Activated naive CD8-positive, alpha-beta T cell treated with anti-CD3 and anti-CD28 coated beads, Interleukin-2, amount 50 U/mL, for 24 hours (primary cell): ENCODE results near the gene HCN2.
A peak's percentile ranks its signal among the peaks of the same experiment; 100 is the strongest.
"Not testable (repeated sequence)": the region's sequence is repeated elsewhere in the genome, so short reads cannot be mapped to it uniquely, and the experiment has no call there.

ENCODE experiments used
- ATAC-seq: fragments of 150-1000 bp; cut with Tn5 transposase; one replicate; pipeline ENCODE4 v1.10.0; 2021
- DNase-seq: peaks from one replicate; pipeline ENCODE4 v3.0.0; 2021
- H3K27ac Mint-ChIP-seq: one replicate; pipeline ENCODE4 v1.8.0; 2021; ENCODE audit warnings: mild to moderate bottlenecking, mixed read lengths
- H3K27me3 Mint-ChIP-seq: one replicate; pipeline ENCODE4 v1.8.0; 2021; ENCODE audit warnings: mixed read lengths
- H3K36me3 Mint-ChIP-seq: one replicate; pipeline ENCODE4 v1.8.0; 2021; ENCODE audit warnings: low read depth, mixed read lengths
- H3K4me1 Mint-ChIP-seq: one replicate; pipeline ENCODE4 v1.8.0; 2021; ENCODE audit warnings: mixed read lengths
- H3K4me3 Mint-ChIP-seq: one replicate; pipeline ENCODE4 v1.8.0; 2021; ENCODE audit warnings: mild to moderate bottlenecking, moderate library complexity, mixed read lengths
- H3K9me3 Mint-ChIP-seq: one replicate; pipeline ENCODE4 v1.8.0; 2021; ENCODE audit warnings: mixed read lengths

HCN2 gene

GRCh38 chr19:613732-614567 is 24.3 kb downstream of the HCN2 start:
- Mint-ChIP-seq H3K4me1 (peaks cover 32% of the 10 kb centered on the region), H3K4me3 (no peak overlapping the region), H3K9me3 (no peaks in the 10 kb centered on the region), H3K36me3 (peaks cover 6% of the 10 kb centered on the region), H3K27ac (no peak overlapping the region), H3K27me3 (no peaks in the 10 kb centered on the region)
- DNase-seq (no peak), ATAC-seq (no peak)

DNA sequence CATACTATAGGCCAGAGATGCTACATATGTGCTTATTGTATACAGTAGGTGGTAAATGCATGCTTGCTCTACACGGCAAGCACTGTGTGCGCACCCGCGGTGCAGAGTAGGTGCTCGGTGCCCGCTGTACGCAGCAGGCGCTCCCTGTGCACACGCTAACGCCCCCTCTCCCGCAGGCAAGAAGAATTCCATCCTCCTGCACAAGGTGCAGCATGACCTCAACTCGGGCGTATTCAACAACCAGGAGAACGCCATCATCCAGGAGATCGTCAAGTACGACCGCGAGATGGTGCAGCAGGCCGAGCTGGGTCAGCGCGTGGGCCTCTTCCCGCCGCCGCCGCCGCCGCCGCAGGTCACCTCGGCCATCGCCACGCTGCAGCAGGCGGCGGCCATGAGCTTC is 25.9 kb downstream of the HCN2 start:
- DNase-seq (no peak), ATAC-seq (no peak)
- H3K9me3 Mint-ChIP-seq: no peaks in the 10 kb centered on the region
- H3K27me3 Mint-ChIP-seq: no peaks in the 10 kb centered on the region
- H3K36me3 Mint-ChIP-seq: peaks cover 9% of the 10 kb centered on the region
- peak overlapping the region; percentile 33 for H3K4me3 Mint-ChIP-seq
- no peak overlapping the region for H3K27ac Mint-ChIP-seq
- peaks cover 26% of the 10 kb centered on the region for H3K4me1 Mint-ChIP-seq

DNA sequence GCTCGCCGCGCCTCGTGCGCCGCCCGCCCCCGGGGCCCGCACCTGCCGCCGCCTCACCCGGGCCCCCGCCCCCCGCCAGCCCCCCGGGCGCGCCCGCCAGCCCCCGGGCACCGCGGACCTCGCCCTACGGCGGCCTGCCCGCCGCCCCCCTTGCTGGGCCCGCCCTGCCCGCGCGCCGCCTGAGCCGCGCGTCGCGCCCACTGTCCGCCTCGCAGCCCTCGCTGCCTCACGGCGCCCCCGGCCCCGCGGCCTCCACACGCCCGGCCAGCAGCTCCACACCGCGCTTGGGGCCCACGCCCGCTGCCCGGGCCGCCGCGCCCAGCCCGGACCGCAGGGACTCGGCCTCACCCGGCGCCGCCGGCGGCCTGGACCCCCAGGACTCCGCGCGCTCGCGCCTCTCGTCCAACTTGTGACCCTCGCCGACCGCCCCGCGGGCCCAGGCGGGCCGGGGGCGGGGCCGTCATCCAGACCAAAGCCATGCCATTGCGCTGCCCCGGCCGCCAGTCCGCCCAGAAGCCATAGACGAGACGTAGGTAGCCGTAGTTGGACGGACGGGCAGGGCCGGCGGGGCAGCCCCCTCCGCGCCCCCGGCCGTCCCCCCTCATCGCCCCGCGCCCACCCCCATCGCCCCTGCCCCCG is 26.5 kb downstream of the HCN2 start:
- ATAC-seq (no peak), DNase-seq (no peak)
- H3K4me1 Mint-ChIP-seq: peaks cover 21% of the 10 kb centered on the region
- no peak overlapping the region for H3K4me3 Mint-ChIP-seq
- no peaks in the 10 kb centered on the region for H3K9me3 Mint-ChIP-seq
- H3K27ac Mint-ChIP-seq: no peak overlapping the region
- H3K36me3 Mint-ChIP-seq: peaks cover 9% of the 10 kb centered on the region
- no peaks in the 10 kb centered on the region for H3K27me3 Mint-ChIP-seq

GRCh38 chr19:616747-617526 is 27.3 kb downstream of the HCN2 start:
- Mint-ChIP-seq H3K27me3 (no peaks in the 10 kb centered on the region), H3K9me3 (no peaks in the 10 kb centered on the region), H3K36me3 (peaks cover 9% of the 10 kb centered on the region), H3K4me1 (peaks cover 13% of the 10 kb centered on the region), H3K27ac (no peak overlapping the region), H3K4me3 (no peak overlapping the region)
- DNase-seq (no peak), ATAC-seq (no peak)

- H3K4me1 Mint-ChIP-seq: peaks cover 8% of the 10 kb centered on the region
- no peak for ATAC-seq
- H3K27me3 Mint-ChIP-seq: no peaks in the 10 kb centered on the region
- peaks cover 9% of the 10 kb centered on the region for H3K36me3 Mint-ChIP-seq
- H3K4me3 Mint-ChIP-seq: no peak overlapping the region
- no peaks in the 10 kb centered on the region for H3K9me3 Mint-ChIP-seq
- no peak overlapping the region for H3K27ac Mint-ChIP-seq
- DNase-seq: no peak
These were observed 28.0 kb downstream of the HCN2 start for GRCh38 chr19:617551-618246.

DNA sequence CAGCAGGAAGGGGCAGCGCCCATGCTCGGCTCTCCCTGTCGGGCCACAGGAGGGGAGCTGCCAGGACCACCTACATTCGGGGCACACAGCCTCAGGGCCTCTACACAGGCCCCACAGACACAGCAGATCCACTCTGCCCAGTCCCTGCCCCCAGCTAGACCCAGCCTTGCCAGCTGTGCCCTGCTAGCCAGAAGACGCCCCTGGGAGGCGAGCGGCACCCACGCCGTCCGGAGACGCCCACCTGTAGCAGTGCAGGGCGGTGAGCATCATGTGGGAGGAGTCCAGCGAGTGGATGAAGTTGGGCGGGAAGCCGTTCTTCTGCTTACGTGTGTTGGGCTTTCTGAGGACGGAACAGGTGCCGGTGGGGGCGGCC is 28.6 kb downstream of the HCN2 start:
- Mint-ChIP-seq H3K36me3 (peaks cover 9% of the 10 kb centered on the region), H3K4me3 (no peak overlapping the region), H3K27ac (no peak overlapping the region), H3K4me1 (peaks cover 3% of the 10 kb centered on the region), H3K9me3 (no peaks in the 10 kb centered on the region), H3K27me3 (no peaks in the 10 kb centered on the region)
- ATAC-seq (no peak), DNase-seq (no peak)

DNA sequence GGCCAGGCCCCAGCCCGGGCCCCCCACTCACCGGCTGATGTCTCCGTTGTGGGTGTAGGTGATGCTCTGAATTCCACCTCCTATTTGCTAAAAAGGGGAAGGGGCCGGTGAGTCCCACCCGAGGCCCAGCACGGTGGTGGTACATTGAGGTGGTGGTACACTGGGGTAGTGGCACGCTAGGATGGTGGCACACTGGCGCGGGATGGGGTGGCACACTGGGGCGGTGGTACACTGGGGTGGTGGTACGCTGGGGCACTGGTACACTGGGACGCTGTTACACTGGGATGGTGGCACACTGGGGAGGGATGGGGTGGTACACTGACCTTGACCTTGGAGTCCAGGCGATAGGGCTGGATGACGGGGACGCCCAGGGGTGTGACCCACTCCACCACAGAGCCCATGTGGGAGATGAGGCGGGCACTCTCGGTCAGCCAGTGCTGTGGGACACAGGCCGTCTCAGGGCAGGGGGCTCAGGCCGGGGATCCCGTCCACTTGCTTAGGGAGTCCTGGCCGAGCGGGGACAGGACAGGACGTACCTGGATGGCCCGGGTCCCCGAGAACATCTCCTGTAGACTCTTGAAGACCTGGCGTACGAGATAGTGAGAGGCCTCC is 29.1 kb downstream of the HCN2 start:
- Mint-ChIP-seq H3K27me3 (no peaks in the 10 kb centered on the region), H3K27ac (no peak overlapping the region), H3K9me3 (no peaks in the 10 kb centered on the region), H3K36me3 (peaks cover 10% of the 10 kb centered on the region), H3K4me1 (peaks cover 3% of the 10 kb centered on the region), H3K4me3 (no peak overlapping the region)
- no peak for ATAC-seq
- DNase-seq: no peak

DNA sequence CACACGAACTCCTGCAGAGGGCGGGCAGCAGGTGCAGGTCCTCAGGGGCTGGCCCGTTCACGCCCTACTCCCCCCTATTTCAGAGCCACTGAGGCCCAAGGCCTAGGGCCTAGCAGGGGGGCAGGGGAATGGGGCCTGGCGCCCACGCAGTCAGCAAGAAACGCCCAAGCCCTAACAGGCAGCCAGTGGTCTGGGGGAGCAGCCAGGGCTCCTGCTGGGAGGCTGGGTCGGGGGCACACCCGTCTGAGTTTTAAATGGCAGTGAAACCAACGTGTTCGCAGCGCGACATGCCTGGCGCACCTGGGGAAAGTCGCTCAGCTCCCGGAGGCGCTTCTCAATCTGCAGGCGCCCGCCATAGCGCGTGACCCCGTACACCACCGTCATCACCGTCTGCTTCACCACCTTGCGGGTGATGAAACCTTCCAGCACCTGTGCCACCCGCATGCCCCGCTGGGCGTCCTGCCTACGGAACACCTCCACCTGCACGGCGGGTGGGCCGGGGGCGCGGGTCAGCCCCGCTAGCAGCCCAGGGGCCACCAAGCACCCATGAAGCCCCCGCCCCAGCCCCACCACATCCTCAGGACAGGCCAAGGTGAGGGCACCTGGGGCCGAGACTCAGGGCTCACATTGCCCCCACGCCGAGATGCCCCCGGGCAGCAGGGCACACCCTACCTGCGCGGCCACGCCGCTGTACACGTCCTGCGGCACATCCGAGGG is 29.8 kb downstream of the HCN2 start:
- no peaks in the 10 kb centered on the region for H3K27me3 Mint-ChIP-seq
- no peak overlapping the region for H3K4me3 Mint-ChIP-seq
- ATAC-seq: no peak
- H3K4me1 Mint-ChIP-seq: peaks cover 3% of the 10 kb centered on the region
- H3K9me3 Mint-ChIP-seq: no peaks in the 10 kb centered on the region
- H3K27ac Mint-ChIP-seq: no peak overlapping the region
- DNase-seq: no peak
- peaks cover 11% of the 10 kb centered on the region for H3K36me3 Mint-ChIP-seq

DNA sequence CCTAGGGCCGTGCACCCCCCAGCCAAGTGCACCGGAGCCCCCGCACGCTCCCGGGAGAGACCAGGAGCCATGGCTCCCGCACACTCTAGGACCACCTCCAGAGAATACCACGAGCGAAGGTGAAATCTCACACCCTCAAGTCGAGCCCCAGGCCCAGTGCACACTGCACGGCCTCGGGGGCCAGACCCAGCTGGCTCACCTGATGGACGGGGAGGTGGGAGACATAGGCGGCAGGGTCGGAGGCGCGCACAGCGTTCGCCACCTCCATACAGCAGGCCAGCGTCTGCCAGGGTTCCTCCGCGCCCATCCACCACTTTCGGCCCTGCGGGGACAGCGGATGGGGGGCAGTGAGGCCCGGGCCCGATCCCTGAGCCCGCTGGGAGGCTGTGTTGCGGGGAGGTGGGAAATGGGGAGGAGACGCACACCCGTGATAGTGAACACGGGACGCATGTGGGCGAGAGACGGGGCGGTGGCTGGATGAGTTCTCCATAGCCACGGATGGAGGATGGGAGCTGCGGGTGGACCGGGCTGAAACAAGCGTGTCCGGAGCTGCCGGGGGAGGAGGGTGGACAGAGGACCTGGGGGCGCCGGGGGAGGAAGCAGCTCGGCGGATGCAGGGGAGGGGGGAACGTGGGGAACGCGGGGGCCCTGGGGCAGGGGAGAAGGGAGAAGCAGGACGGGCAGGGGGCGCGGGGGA is 30.6 kb downstream of the HCN2 start:
- Mint-ChIP-seq H3K27me3 (no peaks in the 10 kb centered on the region), H3K4me3 (no peak overlapping the region), H3K27ac (no peak overlapping the region), H3K9me3 (no peaks in the 10 kb centered on the region), H3K36me3 (peaks cover 12% of the 10 kb centered on the region), H3K4me1 (peaks cover 3% of the 10 kb centered on the region)
- ATAC-seq (no peak), DNase-seq (no peak)

GRCh38 chr19:621191-621590 is 31.5 kb downstream of the HCN2 start:
- H3K27ac Mint-ChIP-seq, DNase-seq, ATAC-seq, H3K4me3 Mint-ChIP-seq, H3K27me3 Mint-ChIP-seq, H3K9me3 Mint-ChIP-seq, H3K4me1 Mint-ChIP-seq: not testable (repeated sequence)
- peaks cover 15% of the 10 kb centered on the region for H3K36me3 Mint-ChIP-seq

GRCh38 chr19:621819-622218 is 32.1 kb downstream of the HCN2 start:
- Mint-ChIP-seq H3K27me3 (no peaks in the 10 kb centered on the region), H3K9me3 (no peaks in the 10 kb centered on the region), H3K36me3 (peaks cover 16% of the 10 kb centered on the region), H3K27ac (no peak overlapping the region), H3K4me1 (no peaks in the 10 kb centered on the region), H3K4me3 (no peak overlapping the region)
- no peak for DNase-seq
- no peak for ATAC-seq

- Mint-ChIP-seq H3K4me3 (no peak overlapping the region), H3K4me1 (no peaks in the 10 kb centered on the region), H3K9me3 (no peaks in the 10 kb centered on the region), H3K27ac (no peak overlapping the region), H3K27me3 (no peaks in the 10 kb centered on the region), H3K36me3 (peaks cover 14% of the 10 kb centered on the region)
- DNase-seq (no peak), ATAC-seq (no peak)
These were observed 33.0 kb downstream of the HCN2 start for GRCh38 chr19:622666-623065.

- no peak for ATAC-seq
- peaks cover 16% of the 10 kb centered on the region for H3K36me3 Mint-ChIP-seq
- H3K4me3 Mint-ChIP-seq: no peak overlapping the region
These were observed 33.7 kb downstream of the HCN2 start for GRCh38 chr19:623175-623916.

More at GRCh38 chr19:623175-623916, 33.7 kb downstream of the HCN2 start:
- Mint-ChIP-seq H3K9me3 (no peaks in the 10 kb centered on the region), H3K4me1 (no peaks in the 10 kb centered on the region), H3K27ac (no peak overlapping the region), H3K27me3 (no peaks in the 10 kb centered on the region)
- no peak for DNase-seq
